Measurements from ENCODE around the gene ZMYM3.

GRCh38 chrX:71296806-71297205 is 42.9 kb upstream of the ZMYM3 start:
- TF ChIP-seq CTCF (conservative IDR thresholded peaks at IDR 0.05; ENCODE audit: low read depth, low read length) (no peak), EZH2 (IDR thresholded peaks at IDR 0.05; ENCODE audit: borderline replicate concordance, low read depth, low read length, poor library complexity, severe bottlenecking) (no peak)
